ENCODE results near the gene UNC5C.

DNA sequence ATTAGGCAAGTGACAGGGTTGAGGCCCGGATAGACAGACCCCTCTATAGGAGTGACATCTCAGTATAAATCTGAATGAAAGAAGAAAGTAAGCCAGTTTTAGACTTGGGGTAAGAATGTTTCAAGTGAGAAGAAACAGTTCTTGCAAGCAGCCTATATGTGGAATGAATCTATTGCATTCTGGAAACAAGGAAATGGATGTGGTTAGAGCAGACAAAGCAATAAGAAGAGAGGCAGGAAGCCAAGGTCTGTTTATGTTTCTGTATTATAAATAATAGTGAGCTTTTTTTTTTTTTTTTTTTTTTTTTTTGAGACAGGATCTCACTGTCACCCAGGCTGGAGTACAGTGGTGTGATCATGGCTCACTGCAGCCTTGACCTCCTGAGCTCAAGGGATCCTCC, 255.8 kb downstream of the UNC5C start:
- TF ChIP-seq, protein P1, sequence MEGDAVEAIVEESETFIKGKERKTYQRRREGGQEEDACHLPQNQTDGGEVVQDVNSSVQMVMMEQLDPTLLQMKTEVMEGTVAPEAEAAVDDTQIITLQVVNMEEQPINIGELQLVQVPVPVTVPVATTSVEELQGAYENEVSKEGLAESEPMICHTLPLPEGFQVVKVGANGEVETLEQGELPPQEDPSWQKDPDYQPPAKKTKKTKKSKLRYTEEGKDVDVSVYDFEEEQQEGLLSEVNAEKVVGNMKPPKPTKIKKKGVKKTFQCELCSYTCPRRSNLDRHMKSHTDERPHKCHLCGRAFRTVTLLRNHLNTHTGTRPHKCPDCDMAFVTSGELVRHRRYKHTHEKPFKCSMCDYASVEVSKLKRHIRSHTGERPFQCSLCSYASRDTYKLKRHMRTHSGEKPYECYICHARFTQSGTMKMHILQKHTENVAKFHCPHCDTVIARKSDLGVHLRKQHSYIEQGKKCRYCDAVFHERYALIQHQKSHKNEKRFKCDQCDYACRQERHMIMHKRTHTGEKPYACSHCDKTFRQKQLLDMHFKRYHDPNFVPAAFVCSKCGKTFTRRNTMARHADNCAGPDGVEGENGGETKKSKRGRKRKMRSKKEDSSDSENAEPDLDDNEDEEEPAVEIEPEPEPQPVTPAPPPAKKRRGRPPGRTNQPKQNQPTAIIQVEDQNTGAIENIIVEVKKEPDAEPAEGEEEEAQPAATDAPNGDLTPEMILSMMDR (IDR thresholded peaks at IDR 0.05), result no peak
- no peak for TF ChIP-seq POLR2A (IDR thresholded peaks at IDR 0.05)
